ENCODE results near the gene TNFAIP8L1. TPM values are rescaled to one million over a fixed set of nuclear protein-coding genes. Genes with fewer than 3 reads are reported as not detected.
A peak's percentile ranks its signal among the peaks of the same experiment; 100 is the strongest.

TNFAIP8L1 gene
- total RNA-seq, 1 donor from 2014 or later: 60.1 TPM

- H3K27me3 Mint-ChIP-seq (ENCODE audit: unreplicated experiment): peaks cover 10% of the 10 kb centered on the region
- no peaks in the 10 kb centered on the region for H3K9me3 Mint-ChIP-seq (ENCODE audit: unreplicated experiment)
- no peak for TF ChIP-seq CTCF (IDR thresholded peaks at IDR 0.05; ENCODE audit: unreplicated experiment)
- DNase-seq (ENCODE audit: low spot score): peak; percentile 94
- peaks cover 15% of the 10 kb centered on the region for H3K36me3 Mint-ChIP-seq (ENCODE audit: low read depth, unreplicated experiment)
- H3K4me1 Mint-ChIP-seq (ENCODE audit: unreplicated experiment): peaks cover 10% of the 10 kb centered on the region
- H3K27ac Mint-ChIP-seq (ENCODE audit: unreplicated experiment): peak within 1 kb of the TSS; percentile 88
- peak within 1 kb of the TSS; percentile 95 for H3K4me3 Mint-ChIP-seq (ENCODE audit: unreplicated experiment)
Measured at GRCh38 chr19:4669723-4670480, 30.6 kb downstream of the TNFAIP8L1 start, which contains the start of gene MYDGF. TSS of gene MYDGF (minus strand) at chr19:4670342. CDS start at chr19:4670334, 8 bp downstream.

DNA sequence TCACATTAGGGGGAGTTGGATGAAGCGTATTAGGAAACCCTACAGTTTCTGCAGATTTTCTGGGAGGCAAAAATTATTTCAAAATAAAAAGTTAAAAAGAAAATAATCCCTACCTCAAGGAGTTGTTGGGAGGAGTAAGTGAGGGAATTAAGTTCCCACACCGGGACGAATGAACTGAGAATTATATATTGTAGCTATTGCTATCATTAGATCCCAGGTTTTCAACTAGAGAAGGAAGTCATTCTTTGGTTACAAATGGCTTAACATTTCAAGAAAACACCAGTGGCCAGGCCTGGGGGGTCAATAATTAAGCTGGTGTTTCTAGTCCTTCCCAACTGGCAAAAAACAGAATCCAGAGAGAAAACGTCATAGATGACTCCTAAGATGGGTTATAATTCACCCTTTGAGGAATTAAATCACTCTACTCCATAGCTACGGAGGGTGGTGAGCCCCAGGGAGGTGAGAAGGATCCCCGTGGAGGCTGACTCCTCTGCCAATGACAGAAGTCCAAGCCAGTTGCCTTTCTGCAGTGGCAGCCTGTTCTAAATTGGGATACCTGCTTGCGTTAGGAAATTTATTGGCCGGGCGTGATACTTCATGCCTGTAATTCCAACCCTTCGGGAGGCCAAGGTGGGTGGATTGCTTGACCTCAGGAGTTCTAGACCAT is 32.0 kb downstream of the TNFAIP8L1 start:
- H3K27me3 Mint-ChIP-seq (ENCODE audit: unreplicated experiment): peaks cover 10% of the 10 kb centered on the region
- peaks cover 11% of the 10 kb centered on the region for H3K36me3 Mint-ChIP-seq (ENCODE audit: low read depth, unreplicated experiment)
- TF ChIP-seq CTCF (IDR thresholded peaks at IDR 0.05; ENCODE audit: unreplicated experiment): no peak
- no peak for DNase-seq (ENCODE audit: low spot score)
- no peak overlapping the region for H3K27ac Mint-ChIP-seq (ENCODE audit: unreplicated experiment)
- H3K4me1 Mint-ChIP-seq (ENCODE audit: unreplicated experiment): peaks cover 10% of the 10 kb centered on the region
- H3K9me3 Mint-ChIP-seq (ENCODE audit: unreplicated experiment): no peaks in the 10 kb centered on the region
- H3K4me3 Mint-ChIP-seq (ENCODE audit: unreplicated experiment): peak overlapping the region; percentile 82

DNA sequence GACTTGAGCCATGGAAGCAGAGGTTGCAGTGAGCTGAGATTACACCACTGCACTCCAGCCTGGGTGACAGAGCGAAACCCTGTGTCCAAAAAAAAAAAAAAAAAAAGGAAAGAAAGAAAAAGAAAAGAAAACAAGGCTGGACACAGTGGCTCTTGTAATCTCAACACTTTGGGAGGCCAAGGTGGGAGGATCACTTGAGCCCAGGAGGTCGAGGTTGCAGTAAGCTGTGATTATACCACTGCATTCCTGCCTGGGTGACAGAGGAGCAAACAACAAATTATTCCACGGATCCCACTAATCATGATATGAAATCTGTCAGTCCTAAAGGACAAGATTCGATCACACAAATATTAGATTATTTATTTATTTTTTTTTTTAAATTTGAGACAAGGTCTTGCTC is 33.9 kb downstream of the TNFAIP8L1 start:
- peaks cover 8% of the 10 kb centered on the region for H3K4me1 Mint-ChIP-seq (ENCODE audit: unreplicated experiment)
- peaks cover 10% of the 10 kb centered on the region for H3K27me3 Mint-ChIP-seq (ENCODE audit: unreplicated experiment)
- peak overlapping the region; percentile 30 for H3K27ac Mint-ChIP-seq (ENCODE audit: unreplicated experiment)
- no peak for DNase-seq (ENCODE audit: low spot score)
- no peak for TF ChIP-seq CTCF (IDR thresholded peaks at IDR 0.05; ENCODE audit: unreplicated experiment)
- H3K4me3 Mint-ChIP-seq (ENCODE audit: unreplicated experiment): no peak overlapping the region
- no peaks in the 10 kb centered on the region for H3K9me3 Mint-ChIP-seq (ENCODE audit: unreplicated experiment)
- peaks cover 9% of the 10 kb centered on the region for H3K36me3 Mint-ChIP-seq (ENCODE audit: low read depth, unreplicated experiment)

DNA sequence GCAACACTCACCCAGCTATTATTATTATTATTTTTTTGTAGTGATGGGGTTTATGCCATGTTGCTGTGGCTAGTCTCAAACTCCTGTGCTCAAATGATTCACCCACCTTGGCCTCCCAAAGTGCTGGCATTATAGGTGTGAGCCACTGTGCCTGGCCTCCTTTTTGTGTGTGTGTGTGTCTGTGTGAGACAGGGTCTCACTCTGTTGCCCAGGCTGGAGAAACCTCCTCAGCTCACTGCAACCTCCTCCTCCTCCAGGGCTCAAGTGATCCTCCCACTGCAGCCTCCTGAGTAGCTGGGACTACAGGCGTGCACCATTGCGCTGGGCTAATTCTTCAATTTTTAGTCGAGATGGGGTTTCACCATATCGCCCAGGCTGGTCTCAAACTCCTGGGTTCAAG is 34.4 kb downstream of the TNFAIP8L1 start:
- Mint-ChIP-seq H3K27ac (ENCODE audit: unreplicated experiment) (no peak overlapping the region), H3K36me3 (ENCODE audit: low read depth, unreplicated experiment) (peaks cover 6% of the 10 kb centered on the region), H3K27me3 (ENCODE audit: unreplicated experiment) (peaks cover 10% of the 10 kb centered on the region), H3K4me3 (ENCODE audit: unreplicated experiment) (no peak overlapping the region), H3K4me1 (ENCODE audit: unreplicated experiment) (peaks cover 4% of the 10 kb centered on the region), H3K9me3 (ENCODE audit: unreplicated experiment) (no peaks in the 10 kb centered on the region)
- no peak for TF ChIP-seq CTCF (IDR thresholded peaks at IDR 0.05; ENCODE audit: unreplicated experiment)
- DNase-seq (ENCODE audit: low spot score): no peak

DNA sequence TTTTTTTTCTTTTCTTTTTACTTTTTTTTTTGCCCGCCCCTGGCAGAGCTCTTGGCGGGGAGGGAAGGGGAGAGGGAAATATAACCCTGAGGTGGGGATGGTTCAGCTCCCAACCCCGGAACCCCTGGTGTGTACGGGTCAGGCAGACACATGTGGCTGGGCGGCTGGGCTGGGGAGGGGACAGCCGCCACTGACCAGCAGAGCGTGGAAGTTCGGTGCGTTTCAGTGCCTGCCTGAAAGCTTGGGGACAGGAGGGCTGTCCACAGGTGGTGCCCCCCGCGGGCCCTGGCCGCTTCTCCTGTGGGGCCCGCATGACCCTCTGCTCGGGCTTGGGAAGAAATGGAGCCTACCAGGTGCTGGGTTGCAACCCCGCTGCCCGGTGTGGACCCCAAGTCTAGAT is 36.0 kb downstream of the TNFAIP8L1 start:
- H3K4me3 Mint-ChIP-seq (ENCODE audit: unreplicated experiment): no peak overlapping the region
- peaks cover 4% of the 10 kb centered on the region for H3K27me3 Mint-ChIP-seq (ENCODE audit: unreplicated experiment)
- H3K9me3 Mint-ChIP-seq (ENCODE audit: unreplicated experiment): no peaks in the 10 kb centered on the region
- DNase-seq (ENCODE audit: low spot score): no peak
- H3K27ac Mint-ChIP-seq (ENCODE audit: unreplicated experiment): no peak overlapping the region
- H3K4me1 Mint-ChIP-seq (ENCODE audit: unreplicated experiment): no peaks in the 10 kb centered on the region
- no peaks in the 10 kb centered on the region for H3K36me3 Mint-ChIP-seq (ENCODE audit: low read depth, unreplicated experiment)
- no peak for TF ChIP-seq CTCF (IDR thresholded peaks at IDR 0.05; ENCODE audit: unreplicated experiment)

Measured in endothelial cell (in vitro differentiated cells).